ENCODE data around the gene CEACAM20. TPM values are rescaled to one million over a fixed set of nuclear protein-coding genes. Genes with fewer than 3 reads are reported as not detected.
A peak's percentile ranks its signal among the peaks of the same experiment; 100 is the strongest.

CEACAM20 gene
- total and polyA plus RNA-seq, 2 of the 13 experiments (the other 11 are each of a cell fraction or from before 2014, with no cell fraction given), result 0.04 TPM; not detected in 1

GRCh38 chr19:44499962-44500949 lies 29.2 kb downstream of the CEACAM20 start, which contains the start of gene ZNF180 (continued):
- TF ChIP-seq SNAI1 (CRISPR knock-in tag; IDR thresholded peaks at IDR 0.05; ENCODE audit: borderline replicate concordance), result peak; percentile 97
- TF ChIP-seq, protein P1, sequence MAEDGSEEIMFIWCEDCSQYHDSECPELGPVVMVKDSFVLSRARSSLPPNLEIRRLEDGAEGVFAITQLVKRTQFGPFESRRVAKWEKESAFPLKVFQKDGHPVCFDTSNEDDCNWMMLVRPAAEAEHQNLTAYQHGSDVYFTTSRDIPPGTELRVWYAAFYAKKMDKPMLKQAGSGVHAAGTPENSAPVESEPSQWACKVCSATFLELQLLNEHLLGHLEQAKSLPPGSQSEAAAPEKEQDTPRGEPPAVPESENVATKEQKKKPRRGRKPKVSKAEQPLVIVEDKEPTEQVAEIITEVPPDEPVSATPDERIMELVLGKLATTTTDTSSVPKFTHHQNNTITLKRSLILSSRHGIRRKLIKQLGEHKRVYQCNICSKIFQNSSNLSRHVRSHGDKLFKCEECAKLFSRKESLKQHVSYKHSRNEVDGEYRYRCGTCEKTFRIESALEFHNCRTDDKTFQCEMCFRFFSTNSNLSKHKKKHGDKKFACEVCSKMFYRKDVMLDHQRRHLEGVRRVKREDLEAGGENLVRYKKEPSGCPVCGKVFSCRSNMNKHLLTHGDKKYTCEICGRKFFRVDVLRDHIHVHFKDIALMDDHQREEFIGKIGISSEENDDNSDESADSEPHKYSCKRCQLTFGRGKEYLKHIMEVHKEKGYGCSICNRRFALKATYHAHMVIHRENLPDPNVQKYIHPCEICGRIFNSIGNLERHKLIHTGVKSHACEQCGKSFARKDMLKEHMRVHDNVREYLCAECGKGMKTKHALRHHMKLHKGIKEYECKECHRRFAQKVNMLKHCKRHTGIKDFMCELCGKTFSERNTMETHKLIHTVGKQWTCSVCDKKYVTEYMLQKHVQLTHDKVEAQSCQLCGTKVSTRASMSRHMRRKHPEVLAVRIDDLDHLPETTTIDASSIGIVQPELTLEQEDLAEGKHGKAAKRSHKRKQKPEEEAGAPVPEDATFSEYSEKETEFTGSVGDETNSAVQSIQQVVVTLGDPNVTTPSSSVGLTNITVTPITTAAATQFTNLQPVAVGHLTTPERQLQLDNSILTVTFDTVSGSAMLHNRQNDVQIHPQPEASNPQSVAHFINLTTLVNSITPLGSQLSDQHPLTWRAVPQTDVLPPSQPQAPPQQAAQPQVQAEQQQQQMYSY (CRISPR knock-in tag; IDR thresholded peaks at IDR 0.05), result no peak
- no peak for TF ChIP-seq ZNF530 (CRISPR knock-in tag; IDR thresholded peaks at IDR 0.05; ENCODE audit: low read depth)
- TF ChIP-seq NPAS2 (CRISPR knock-in tag; IDR thresholded peaks at IDR 0.05; ENCODE audit: borderline replicate concordance), result no peak
- TF ChIP-seq IRX3 (CRISPR knock-in tag; IDR thresholded peaks at IDR 0.05; ENCODE audit: borderline replicate concordance, low read depth), result no peak
- peak; percentile 80; the same call in 1 of the 2 replicates for TF ChIP-seq ZNF746 (CRISPR knock-in tag; IDR thresholded peaks at IDR 0.05)
- peak; percentile 51; the same call in 1 of the 2 replicates for TF ChIP-seq HDAC2 (CRISPR knock-in tag; IDR thresholded peaks at IDR 0.05)
- peak; percentile 91 for TF ChIP-seq TFDP2 (CRISPR knock-in tag; IDR thresholded peaks at IDR 0.05)
- 0 out of 2 replicates have a peak, but pooled peaks have one; percentile 74 for TF ChIP-seq ZNF619 (CRISPR knock-in tag; IDR thresholded peaks at IDR 0.05)
- peak; percentile 94; the same call in 1 of the 2 replicates for TF ChIP-seq ZC3H13 (CRISPR knock-in tag; IDR thresholded peaks at IDR 0.05)
- TF ChIP-seq ATF2 (CRISPR knock-in tag; IDR thresholded peaks at IDR 0.05), result peak; percentile 63
- 0 out of 2 replicates have a peak, but pooled peaks have one; percentile 71 for TF ChIP-seq XBP1 (CRISPR knock-in tag; IDR thresholded peaks at IDR 0.05)
- no peak for TF ChIP-seq ATF7 (IDR thresholded peaks at IDR 0.05)
- no peak for TF ChIP-seq ATF7 (CRISPR knock-in tag; IDR thresholded peaks at IDR 0.05)
- TF ChIP-seq MEF2D (CRISPR knock-in tag; IDR thresholded peaks at IDR 0.05), result peak; percentile 71
- TF ChIP-seq, protein P2, sequence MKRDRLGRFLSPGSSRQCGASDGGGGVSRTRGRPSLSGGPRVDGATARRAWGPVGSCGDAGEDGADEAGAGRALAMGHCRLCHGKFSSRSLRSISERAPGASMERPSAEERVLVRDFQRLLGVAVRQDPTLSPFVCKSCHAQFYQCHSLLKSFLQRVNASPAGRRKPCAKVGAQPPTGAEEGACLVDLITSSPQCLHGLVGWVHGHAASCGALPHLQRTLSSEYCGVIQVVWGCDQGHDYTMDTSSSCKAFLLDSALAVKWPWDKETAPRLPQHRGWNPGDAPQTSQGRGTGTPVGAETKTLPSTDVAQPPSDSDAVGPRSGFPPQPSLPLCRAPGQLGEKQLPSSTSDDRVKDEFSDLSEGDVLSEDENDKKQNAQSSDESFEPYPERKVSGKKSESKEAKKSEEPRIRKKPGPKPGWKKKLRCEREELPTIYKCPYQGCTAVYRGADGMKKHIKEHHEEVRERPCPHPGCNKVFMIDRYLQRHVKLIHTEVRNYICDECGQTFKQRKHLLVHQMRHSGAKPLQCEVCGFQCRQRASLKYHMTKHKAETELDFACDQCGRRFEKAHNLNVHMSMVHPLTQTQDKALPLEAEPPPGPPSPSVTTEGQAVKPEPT (CRISPR knock-in tag; IDR thresholded peaks at IDR 0.05; ENCODE audit: low read depth), result 0 out of 2 replicates have a peak, but pooled peaks have one; percentile 26
- peak; percentile 84 for TF ChIP-seq ZSCAN9 (CRISPR knock-in tag; IDR thresholded peaks at IDR 0.05; ENCODE audit: borderline replicate concordance)
- TF ChIP-seq ZNF460 (CRISPR knock-in tag; IDR thresholded peaks at IDR 0.05; ENCODE audit: borderline replicate concordance), result no peak
- TF ChIP-seq DNMT3B (CRISPR knock-in tag; conservative IDR thresholded peaks at IDR 0.05), result no peak
- no peak for TF ChIP-seq KLF13 (CRISPR knock-in tag; IDR thresholded peaks at IDR 0.05)
- TF ChIP-seq ZNF143 (CRISPR knock-in tag; IDR thresholded peaks at IDR 0.05), result peak; percentile 99
- TF ChIP-seq POLR2AphosphoS2 (IDR thresholded peaks at IDR 0.05; ENCODE audit: low read depth, low read length), result no peak

Measured in HepG2 (cell line).